GM23248 (cell line): ENCODE data around the gene PHACTR4. TPM values are rescaled to one million over a fixed set of nuclear protein-coding genes. Genes with fewer than 3 reads are reported as not detected.

Source experiments
- DNase-seq: peaks from one replicate; pipeline ENCODE4 v3.0.0-alpha.2; 2015
- H2AFZ ChIP-seq: fragments of 200-600 bp; sonication (generic); 2 replicates; pipeline ENCODE4 v1.6.1; 2016; ENCODE audit warnings: antibody characterized with exemption
- H3F3A ChIP-seq: fragments of 200-600 bp; sonication (generic); 2 replicates; pipeline ENCODE4 v1.6.1; 2016; ENCODE audit warnings: mild to moderate bottlenecking, antibody characterized with exemption, mixed run types; ENCODE audit not compliant: insufficient read depth
- H3K27ac ChIP-seq: fragments of 200-600 bp; sonication (generic); 2 replicates; pipeline ENCODE4 v1.5.1; 2016; ENCODE audit warnings: mild to moderate bottlenecking
- H3K27me3 ChIP-seq: fragments of 200-600 bp; sonication (generic); replicated peaks from 2 replicates; pipeline ENCODE4 v1.6.1; 2016; ENCODE audit warnings: mild to moderate bottlenecking; ENCODE audit not compliant: insufficient read depth
- H3K36me3 ChIP-seq: fragments of 200-600 bp; sonication (generic); 2 replicates; pipeline ENCODE4 v1.6.1; 2016; ENCODE audit warnings: low read depth, mild to moderate bottlenecking
- H3K4me1 ChIP-seq: fragments of 200-600 bp; sonication (generic); 2 replicates; pipeline ENCODE4 v1.6.1; 2016; ENCODE audit warnings: mild to moderate bottlenecking; ENCODE audit not compliant: insufficient read depth
- H3K4me2 ChIP-seq: fragments of 200-600 bp; sonication (generic); one replicate; pipeline ENCODE4 v1.6.1; 2016; ENCODE audit warnings: mild to moderate bottlenecking; ENCODE audit not compliant: unreplicated experiment
- H3K4me3 ChIP-seq: fragments of 200-600 bp; sonication (generic); 2 replicates; pipeline ENCODE4 v1.5.1; 2016; ENCODE audit warnings: mild to moderate bottlenecking
- H3K79me2 ChIP-seq: fragments of 200-600 bp; sonication (generic); 2 replicates; pipeline ENCODE4 v1.6.1; 2016; ENCODE audit warnings: mild to moderate bottlenecking; ENCODE audit not compliant: insufficient read depth
- H3K9ac ChIP-seq: fragments of 200-600 bp; sonication (generic); 2 replicates; pipeline ENCODE4 v1.6.1; 2016; ENCODE audit warnings: mild to moderate bottlenecking
- H3K9me2 ChIP-seq: fragments of 200-600 bp; sonication (generic); 2 replicates; pipeline ENCODE4 v1.6.1; 2016; ENCODE audit warnings: mixed run types, mild to moderate bottlenecking, moderate library complexity; ENCODE audit not compliant: insufficient read depth
- H3K9me3 ChIP-seq: fragments of 200-600 bp; sonication (generic); one replicate; pipeline ENCODE4 v1.6.1; 2017; ENCODE audit warnings: low read depth
- H4K20me1 ChIP-seq: fragments of 200-600 bp; sonication (generic); 2 replicates; pipeline ENCODE4 v1.6.0; 2016; ENCODE audit not compliant: insufficient read depth
- EZH2 ChIP-seq: fragments of 200-600 bp; sonication (generic); IDR thresholded peaks from 2 replicates; pipeline ENCODE4 v1.6.1; 2018; ENCODE audit warnings: antibody characterized with exemption, mild to moderate bottlenecking; ENCODE audit not compliant: insufficient read depth, poor library complexity, severe bottlenecking
- EZH2phosphoT487 ChIP-seq: fragments of 200-600 bp; sonication (generic); IDR thresholded peaks from 2 replicates; pipeline ENCODE4 v1.6.1; 2018; ENCODE audit warnings: antibody characterized with exemption, moderate library complexity, mild to moderate bottlenecking, low read depth; ENCODE audit not compliant: insufficient read depth
- WGBS, 2 experiments: methylation state at CpG; one replicate each; pipeline ENCODE4 v1.1.6; 2015 to 2017; ENCODE audit warnings: low lambda C conversion rate in 2 of 2, low coverage in 1 of 2; ENCODE audit errors: missing lambda C conversion rate in 2 of 2; 5-methylcytosine and 5-hydroxymethylcytosine counted together
- in situ Hi-C: fragments of 300-500 bp; cut with MboI; formaldehyde crosslinking; loops from 2 replicates; pipeline ENCODE4 v1.15.0; 2020
- polyA plus RNA-seq: library from polyadenylated mRNA; unstranded; fragments of >200 nt; fragmentation: Nextera tagmentation; extraction: Ambion mirVana; gene quantifications from 2 replicates; pipeline ENCODE4 v1.2.1, GENCODE V29; 2016
- total RNA-seq: library from RNA; depleted of rRNA; stranded (reverse); fragments of >200 nt; shearing (Covaris generic); gene quantifications from 2 replicates; pipeline ENCODE4 v1.2.3, GENCODE V29; 2014

PHACTR4 gene
- total and polyA plus RNA-seq, 2 experiments from 2014 or later: 5.2 to 14.3 TPM

- Histone ChIP-seq H3K9me2 (no peaks in the 10 kb centered on the region), H3K4me3 (no peak overlapping the region), H3K4me2 (no peak overlapping the region), H3K36me3 (no peaks in the 10 kb centered on the region), H2AFZ (0 out of 2 replicates have a peak overlapping the region, but pooled peaks have one; percentile 18), H3F3A (peaks cover 13% of the 10 kb centered on the region), H3K9ac (no peak overlapping the region), H4K20me1 (no peaks in the 10 kb centered on the region), H3K79me2 (peaks cover 72% of the 10 kb centered on the region), H3K4me1 (peaks cover 15% of the 10 kb centered on the region), H3K9me3 (no peaks in the 10 kb centered on the region), H3K27me3 (no peaks in the 10 kb centered on the region), H3K27ac (no peak overlapping the region)
- peak; percentile 49 for DNase-seq
- 57 to 67% methylated on average over 4 of the region's 4 CpGs for WGBS, 2 experiments
- TF ChIP-seq EZH2: no peak
- no peak for TF ChIP-seq EZH2phosphoT487
- in situ Hi-C loops: no loop called here
These were observed 25.6 kb downstream of the PHACTR4 start for GRCh38 chr1:28395181-28395580.

- no peak for DNase-seq
- H3K9ac ChIP-seq: no peak overlapping the region
- TF ChIP-seq EZH2phosphoT487: no peak
- TF ChIP-seq EZH2: no peak
- no peak overlapping the region for H3K27ac ChIP-seq
- no peak overlapping the region for H3K4me3 ChIP-seq
- peaks cover 67% of the 10 kb centered on the region for H3K79me2 ChIP-seq
- no peaks in the 10 kb centered on the region for H3K4me1 ChIP-seq
- no peaks in the 10 kb centered on the region for H3K27me3 ChIP-seq
- H3K4me2 ChIP-seq: no peak overlapping the region
- H3K36me3 ChIP-seq: no peaks in the 10 kb centered on the region
- 95 to 100% methylated on average over 1 of the region's 1 CpG for whole genome bisulfite sequencing, 2 experiments
- no peaks in the 10 kb centered on the region for H3F3A ChIP-seq
- in situ Hi-C loops: loop anchor here (25.0 kb wide), 1 partner anchor 211 kb away; no protein-coding TSS in a partner anchor
- no peaks in the 10 kb centered on the region for H3K9me3 ChIP-seq
- no peaks in the 10 kb centered on the region for H3K9me2 ChIP-seq
- no peaks in the 10 kb centered on the region for H4K20me1 ChIP-seq
- H2AFZ ChIP-seq: no peak overlapping the region
These were observed 32.2 kb downstream of the PHACTR4 start for GRCh38 chr1:28401760-28402159.

GRCh38 chr1:28409090-28409489, 39.5 kb downstream of the PHACTR4 start:
- in situ Hi-C loops: loop anchor here (25.0 kb wide), 1 partner anchor 203 kb away; no protein-coding TSS in a partner anchor
- Histone ChIP-seq H3K4me2 (no peak overlapping the region), H3K9me3 (no peaks in the 10 kb centered on the region), H3K9ac (no peak overlapping the region), H2AFZ (no peak overlapping the region), H3K36me3 (no peaks in the 10 kb centered on the region), H3K27ac (no peak overlapping the region), H3K4me3 (no peak overlapping the region), H3K4me1 (0 out of 2 replicates have a peak, but pooled peaks cover 4% of the 10 kb centered on the region), H3F3A (no peaks in the 10 kb centered on the region), H4K20me1 (no peaks in the 10 kb centered on the region), H3K9me2 (no peaks in the 10 kb centered on the region), H3K79me2 (peaks cover 21% of the 10 kb centered on the region), H3K27me3 (no peaks in the 10 kb centered on the region)
- TF ChIP-seq EZH2: no peak
- no peak for TF ChIP-seq EZH2phosphoT487
- 95 to 100% methylated on average over 1 of the region's 1 CpG for WGBS, 2 experiments
- DNase-seq: no peak

GRCh38 chr1:28411656-28412055, 42.1 kb downstream of the PHACTR4 start:
- H3K4me2 ChIP-seq: no peak overlapping the region
- H3K79me2 ChIP-seq: peaks cover 34% of the 10 kb centered on the region
- H3F3A ChIP-seq: peaks cover 4% of the 10 kb centered on the region; the same call in 1 of the 2 replicates
- no peaks in the 10 kb centered on the region for H3K9me3 ChIP-seq
- H3K9ac ChIP-seq: no peak overlapping the region
- in situ Hi-C loops: loop anchor here (25.0 kb wide), 1 partner anchor 201 kb away; no protein-coding TSS in a partner anchor
- no peak for DNase-seq
- peaks cover 10% of the 10 kb centered on the region for H3K4me1 ChIP-seq
- H4K20me1 ChIP-seq: no peaks in the 10 kb centered on the region
- H2AFZ ChIP-seq: no peak overlapping the region
- H3K27me3 ChIP-seq: no peaks in the 10 kb centered on the region
- WGBS, 2 experiments: 97 to 98% methylated on average over 5 of the region's 5 CpGs
- no peak overlapping the region for H3K27ac ChIP-seq
- H3K9me2 ChIP-seq: no peaks in the 10 kb centered on the region
- TF ChIP-seq EZH2 (no peak), EZH2phosphoT487 (no peak)
- no peak overlapping the region for H3K4me3 ChIP-seq
- H3K36me3 ChIP-seq: no peaks in the 10 kb centered on the region

GRCh38 chr1:28412731-28413130, 43.2 kb downstream of the PHACTR4 start:
- in situ Hi-C loops: loop anchor here (25.0 kb wide), 1 partner anchor 200 kb away; no protein-coding TSS in a partner anchor
- 81 to 88% methylated on average over 3 of the region's 3 CpGs for WGBS, 2 experiments
- Histone ChIP-seq H3K4me2 (no peak overlapping the region), H3K27ac (no peak overlapping the region), H3K79me2 (peaks cover 34% of the 10 kb centered on the region), H3K4me3 (no peak overlapping the region), H2AFZ (no peak overlapping the region), H3K9me3 (no peaks in the 10 kb centered on the region), H3K9ac (no peak overlapping the region), H4K20me1 (no peaks in the 10 kb centered on the region), H3K9me2 (no peaks in the 10 kb centered on the region), H3K4me1 (peaks cover 19% of the 10 kb centered on the region), H3K27me3 (no peaks in the 10 kb centered on the region), H3F3A (peaks cover 8% of the 10 kb centered on the region; the same call in 1 of the 2 replicates), H3K36me3 (no peaks in the 10 kb centered on the region)
- no peak for DNase-seq
- TF ChIP-seq EZH2 (no peak), EZH2phosphoT487 (no peak)
